Measurements from ENCODE around the gene CYTH1.

DNA sequence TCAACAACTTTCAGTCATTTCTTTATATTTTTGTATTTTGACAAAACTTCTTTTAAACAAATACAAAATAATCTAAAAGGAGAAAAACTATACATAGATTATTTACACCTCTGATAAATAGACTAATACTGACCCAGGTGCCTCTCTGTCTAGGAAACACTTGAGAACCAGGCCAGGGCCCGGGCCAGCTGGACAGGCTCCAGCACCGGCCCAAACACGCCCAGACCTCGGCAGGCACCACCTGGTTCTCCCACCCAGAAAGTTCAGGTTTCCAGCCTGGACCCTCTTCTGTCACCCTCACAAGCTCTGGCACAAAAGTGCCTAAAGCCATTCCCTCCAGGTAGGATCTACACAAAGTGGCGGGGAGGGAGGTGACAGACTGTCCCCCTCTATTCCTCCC is 107.9 kb downstream of the CYTH1 start:
- TF ChIP-seq, protein P1, sequence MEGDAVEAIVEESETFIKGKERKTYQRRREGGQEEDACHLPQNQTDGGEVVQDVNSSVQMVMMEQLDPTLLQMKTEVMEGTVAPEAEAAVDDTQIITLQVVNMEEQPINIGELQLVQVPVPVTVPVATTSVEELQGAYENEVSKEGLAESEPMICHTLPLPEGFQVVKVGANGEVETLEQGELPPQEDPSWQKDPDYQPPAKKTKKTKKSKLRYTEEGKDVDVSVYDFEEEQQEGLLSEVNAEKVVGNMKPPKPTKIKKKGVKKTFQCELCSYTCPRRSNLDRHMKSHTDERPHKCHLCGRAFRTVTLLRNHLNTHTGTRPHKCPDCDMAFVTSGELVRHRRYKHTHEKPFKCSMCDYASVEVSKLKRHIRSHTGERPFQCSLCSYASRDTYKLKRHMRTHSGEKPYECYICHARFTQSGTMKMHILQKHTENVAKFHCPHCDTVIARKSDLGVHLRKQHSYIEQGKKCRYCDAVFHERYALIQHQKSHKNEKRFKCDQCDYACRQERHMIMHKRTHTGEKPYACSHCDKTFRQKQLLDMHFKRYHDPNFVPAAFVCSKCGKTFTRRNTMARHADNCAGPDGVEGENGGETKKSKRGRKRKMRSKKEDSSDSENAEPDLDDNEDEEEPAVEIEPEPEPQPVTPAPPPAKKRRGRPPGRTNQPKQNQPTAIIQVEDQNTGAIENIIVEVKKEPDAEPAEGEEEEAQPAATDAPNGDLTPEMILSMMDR (conservative IDR thresholded peaks at IDR 0.05; ENCODE audit: low read length) = no peak
- TF ChIP-seq EZH2phosphoT487 (IDR thresholded peaks at IDR 0.05; ENCODE audit: borderline replicate concordance, low read depth, low read length) = no peak

Data from OCI-LY7 (cell line).